H1 (cell line): ENCODE data around the gene CALHM5. TPM values are rescaled to one million over a fixed set of nuclear protein-coding genes. Genes with fewer than 3 reads are reported as not detected.

Source experiments
- CTCF ChIA-PET: fragments of 300-600 bp; sonication (Branson Sonifier 250); formaldehyde crosslinking; loops from one replicate; lab custom pipeline; 2021; ENCODE audit not compliant: partially characterized antibody; lab: Charles Lee
- POLR2A ChIA-PET: fragments of 300-600 bp; sonication (Branson Sonifier 250); formaldehyde crosslinking; loops from one replicate; lab custom pipeline; 2021; ENCODE audit warnings: inconsistent platforms; ENCODE audit not compliant: partially characterized antibody; lab: Charles Lee
- DNase-seq, 2 experiments: peaks; one replicate each; pipeline versions ENCODE4 v3.0.0 to v3.0.0-alpha.2; 2010 to 2022; ENCODE audit warnings: low spot score in 2 of 2, low read depth in 1 of 2, mixed read lengths in 1 of 2
- FAIRE-seq: peaks from 2 replicates; lab custom pipeline; 2011; peaks lifted over from hg19 to GRCh38; lab: Jason Lieb, UNC
- H2AFZ ChIP-seq: 2 replicates; pipeline ENCODE4 v1.8.1; 2012; ENCODE audit warnings: low read length, inconsistent platforms
- H2AK5ac ChIP-seq: 2 replicates; pipeline ENCODE4 v1.6.1; 2013; ENCODE audit warnings: low read depth, low read length
- H2BK120ac ChIP-seq: replicated peaks from 2 replicates; pipeline ENCODE3; 2013; ENCODE audit warnings: low read depth, low read length, inconsistent platforms
- H2BK12ac ChIP-seq: 2 replicates; pipeline ENCODE4 v1.6.1; 2013; ENCODE audit warnings: low read depth, low read length
- H2BK15ac ChIP-seq: 2 replicates; pipeline ENCODE4 v1.6.1; 2013; ENCODE audit warnings: low read length
- H2BK20ac ChIP-seq: 2 replicates; pipeline ENCODE4 v1.6.1; 2013; ENCODE audit warnings: low read length
- H2BK5ac ChIP-seq: 2 replicates; pipeline ENCODE4 v1.6.1; 2013; ENCODE audit warnings: low read depth, low read length
- H3K14ac ChIP-seq: 2 replicates; pipeline ENCODE4 v1.6.1; 2013; ENCODE audit warnings: inconsistent platforms; ENCODE audit not compliant: insufficient read length
- H3K18ac ChIP-seq: 2 replicates; pipeline ENCODE4 v1.6.1; 2013; ENCODE audit warnings: low read length; ENCODE audit errors: extremely low read depth
- H3K23ac ChIP-seq: 2 replicates; pipeline ENCODE4 v1.6.1; 2013; ENCODE audit warnings: inconsistent platforms; ENCODE audit not compliant: insufficient read length
- H3K23me2 ChIP-seq: 2 replicates; pipeline ENCODE4 v1.6.1; 2013; ENCODE audit warnings: low read depth, low read length
- H3K27ac ChIP-seq: 2 replicates; pipeline ENCODE4 v1.6.1; 2011; ENCODE audit warnings: low read depth, low read length, inconsistent platforms
- H3K27me3 ChIP-seq, 4 experiments: replicated peaks in 1 of 4; 1 replicate in 1 of 4; 2 replicates in 3 of 4; pipeline versions ENCODE4 v1.6.1 to v1.8.1; 2011 to 2013; ENCODE audit warnings: low read length in 3 of 4, mild to moderate bottlenecking in 3 of 4, inconsistent platforms in 2 of 4, mixed read lengths in 2 of 4, moderate library complexity in 1 of 4; ENCODE audit not compliant: control insufficient read depth in 3 of 4, insufficient read depth in 3 of 4; ENCODE audit errors: extremely low read depth in 1 of 4
- H3K36me3 ChIP-seq, 4 experiments: 2 replicates each; pipeline versions ENCODE4 v1.6.1 to v1.8.1; 2011 to 2013; ENCODE audit warnings: mild to moderate bottlenecking in 4 of 4, low read length in 3 of 4, moderate library complexity in 2 of 4, control low read depth in 1 of 4, inconsistent platforms in 1 of 4; ENCODE audit not compliant: insufficient read depth in 4 of 4, control insufficient read depth in 2 of 4
- H3K4ac ChIP-seq: replicated peaks from 2 replicates; pipeline ENCODE3; 2013; ENCODE audit warnings: low read length, low read depth, mixed read lengths, inconsistent platforms; ENCODE audit not compliant: insufficient read length
- H3K4me1 ChIP-seq, 4 experiments: replicated peaks in 1 of 4; 1 replicate in 1 of 4; 2 replicates in 3 of 4; pipeline versions ENCODE4 v1.6.1 to v1.8.1; 2011 to 2013; ENCODE audit warnings: low read length in 3 of 4, inconsistent platforms in 2 of 4, mixed read lengths in 1 of 4; ENCODE audit not compliant: insufficient read depth in 4 of 4, control insufficient read depth in 3 of 4
- H3K4me2 ChIP-seq, 2 experiments: 2 replicates each; pipeline versions ENCODE4 v1.6.1 to v1.8.1; 2011 to 2013; ENCODE audit warnings: low read depth in 2 of 2, low read length in 2 of 2, control low read depth in 1 of 2, inconsistent platforms in 1 of 2, mild to moderate bottlenecking in 1 of 2; ENCODE audit not compliant: insufficient read depth in 1 of 2
- H3K4me3 ChIP-seq, 4 experiments: fragments of 200-600, 300-600 bp in 1 of 4; sonication (generic), shearing (Covaris generic), sonication (Bioruptor Twin) in 1 of 4; 2 replicates each; pipeline versions ENCODE4 v1.5.1 to v1.8.1; 2011 to 2016; ENCODE audit warnings: low read length in 4 of 4, low read depth in 3 of 4, control low read depth in 2 of 4, inconsistent platforms in 2 of 4, mild to moderate bottlenecking in 2 of 4, mixed read lengths in 1 of 4, moderate library complexity in 1 of 4; ENCODE audit not compliant: insufficient read depth in 2 of 4; ENCODE audit errors: extremely low read depth in 1 of 4
- H3K56ac ChIP-seq: replicated peaks from 2 replicates; pipeline ENCODE3; 2013; ENCODE audit warnings: low read depth, mild to moderate bottlenecking, mixed read lengths, low read length, inconsistent platforms; ENCODE audit not compliant: insufficient read length
- H3K79me1 ChIP-seq: 2 replicates; pipeline ENCODE4 v1.6.1; 2013; ENCODE audit warnings: low read depth, low read length, control low read depth
- H3K79me2 ChIP-seq, 2 experiments: 2 replicates each; pipeline versions ENCODE4 v1.6.1 to v1.8.1; 2012 to 2013; ENCODE audit warnings: low read length in 2 of 2, mild to moderate bottlenecking in 2 of 2, inconsistent platforms in 1 of 2; ENCODE audit not compliant: insufficient read depth in 2 of 2, control insufficient read depth in 1 of 2
- H3K9ac ChIP-seq, 4 experiments: replicated peaks in 1 of 4; 1 replicate in 1 of 4; 2 replicates in 3 of 4; pipeline versions ENCODE4 v1.6.1 to v1.8.1; 2011 to 2013; ENCODE audit warnings: low read depth in 3 of 4, low read length in 3 of 4, control low read depth in 2 of 4, mild to moderate bottlenecking in 2 of 4, moderate library complexity in 2 of 4, inconsistent platforms in 1 of 4; ENCODE audit errors: extremely low read depth in 1 of 4
- H3K9me3 ChIP-seq, 2 experiments: 2 replicates each; pipeline versions ENCODE4 v1.6.1 to v1.8.1; 2012 to 2013; ENCODE audit warnings: mild to moderate bottlenecking in 2 of 2, moderate library complexity in 2 of 2, control low read depth in 1 of 2, inconsistent platforms in 1 of 2, low read depth in 1 of 2, low read length in 1 of 2, mixed read lengths in 1 of 2; ENCODE audit not compliant: insufficient read depth in 2 of 2
- H4K20me1 ChIP-seq, 2 experiments: replicated peaks in 1 of 2; 2 replicates each; pipeline versions ENCODE3 to v1.8.1; 2011 to 2013; ENCODE audit warnings: inconsistent platforms in 2 of 2, low read length in 2 of 2, mild to moderate bottlenecking in 1 of 2; ENCODE audit not compliant: insufficient read depth in 2 of 2, control insufficient read depth in 1 of 2
- H4K5ac ChIP-seq: 2 replicates; pipeline ENCODE4 v1.6.1; 2013; ENCODE audit warnings: low read length, low read depth, mixed read lengths, inconsistent platforms; ENCODE audit not compliant: insufficient read length
- H4K8ac ChIP-seq: 2 replicates; pipeline ENCODE4 v1.8.0; 2013; ENCODE audit warnings: mild to moderate bottlenecking, moderate library complexity, low read length, inconsistent platforms; ENCODE audit not compliant: insufficient read depth; ENCODE audit errors: extremely low read depth
- H4K91ac ChIP-seq: replicated peaks from 2 replicates; pipeline ENCODE3; 2013; ENCODE audit warnings: low read length, mixed read lengths, inconsistent platforms; ENCODE audit not compliant: insufficient read length
- BRCA1 ChIP-seq: IDR thresholded peaks from 2 replicates; pipeline ENCODE4 v1.6.1; 2012; ENCODE audit warnings: low read depth, low read length, improper control_type of control experiment
- CHD1 ChIP-seq: IDR thresholded peaks from 2 replicates; pipeline ENCODE4 v1.6.1; 2012; ENCODE audit warnings: low read depth, low read length, improper control_type of control experiment
- EGR1 ChIP-seq: IDR thresholded peaks from 2 replicates; pipeline ENCODE4 v1.6.1; 2011; ENCODE audit warnings: low read depth, low read length, borderline replicate concordance
- KDM1A ChIP-seq: fragments of 200-600, 300-600 bp; sonication (generic); IDR thresholded peaks from 2 replicates; pipeline ENCODE4 v1.7.1; 2016; ENCODE audit warnings: mild to moderate bottlenecking, low read length, borderline replicate concordance
- MAFK ChIP-seq: IDR thresholded peaks from 2 replicates; pipeline ENCODE4 v1.6.1; 2012; ENCODE audit warnings: low read depth, mild to moderate bottlenecking, improper control_type of control experiment, low read length
- POU5F1 ChIP-seq: IDR thresholded peaks from 2 replicates; pipeline ENCODE4 v1.6.1; 2011; ENCODE audit warnings: low read depth, mild to moderate bottlenecking, low read length, moderate library complexity
- RFX5 ChIP-seq: IDR thresholded peaks from 2 replicates; pipeline ENCODE4 v1.6.1; 2011; ENCODE audit warnings: low read depth, low read length, improper control_type of control experiment, borderline replicate concordance
- SAP30 ChIP-seq: fragments of 300-600 bp; sonication (generic); IDR thresholded peaks from 2 replicates; pipeline ENCODE4 v1.7.1; 2012; ENCODE audit warnings: low read length, moderate library complexity, mild to moderate bottlenecking, inconsistent platforms; ENCODE audit not compliant: insufficient read depth, insufficient replicate concordance
- SIX5 ChIP-seq: IDR thresholded peaks from 2 replicates; pipeline ENCODE4 v1.6.1; 2011; ENCODE audit warnings: mild to moderate bottlenecking, low read depth, low read length
- SP2 ChIP-seq: IDR thresholded peaks from 2 replicates; pipeline ENCODE4 v1.6.1; 2012; ENCODE audit warnings: mild to moderate bottlenecking, low read length, inconsistent platforms
- SP4 ChIP-seq: IDR thresholded peaks from 2 replicates; pipeline ENCODE4 v1.6.1; 2012; ENCODE audit warnings: low read length, inconsistent platforms
- YY1 ChIP-seq: IDR thresholded peaks from 2 replicates; pipeline ENCODE4 v1.6.1; 2011; ENCODE audit warnings: low read depth, mild to moderate bottlenecking, low read length
- WGBS, 2 experiments: shearing (Covaris generic) in 1 of 2; methylation state at CpG; one replicate each; pipeline versions ENCODE4 v1.1.6 to v1.1.7; 2013 to 2015; ENCODE audit warnings: low lambda C conversion rate in 2 of 2, mixed read lengths in 2 of 2, inconsistent platforms in 1 of 2, low coverage in 1 of 2, missing lambda C conversion rate in 1 of 2; ENCODE audit not compliant: insufficient replicate concordance in 2 of 2, insufficient coverage in 1 of 2, insufficient read length in 1 of 2; ENCODE audit errors: extremely low coverage in 1 of 2, missing lambda C conversion rate in 1 of 2; 5-methylcytosine and 5-hydroxymethylcytosine counted together
- polyA plus RNA-seq, 7 experiments: library from polyadenylated mRNA; depleted of rRNA in 3 of 7; stranded (reverse) in 5 of 7; unstranded in 2 of 7; fragments of >200 nt in 5 of 7; fragments of 200-250 nt in 2 of 7; gene quantifications; 1 replicate in 5 of 7; 2 replicates in 1 of 7; 4 replicates in 1 of 7; pipeline versions ENCODE4 v1.2.1 to v1.2.3, GENCODE V29; 2011 to 2013; ENCODE audit warnings: missing spikeins in 2 of 7, mixed read lengths in 2 of 7
- total RNA-seq: library from RNA; stranded (reverse); fragmentation: NEBNext Ultra II Directional; extraction: Animal tissue kit (Norgen Biotek cat#: 25700); gene quantifications from 2 replicates; pipeline ENCODE4 v1.2.1, GENCODE V29; 2021

CALHM5 gene
- total and polyA plus RNA-seq, 2 of the 8 experiments (the other 6 are each of a cell fraction or from before 2014, with no cell fraction given): 0.05 to 0.09 TPM

DNA sequence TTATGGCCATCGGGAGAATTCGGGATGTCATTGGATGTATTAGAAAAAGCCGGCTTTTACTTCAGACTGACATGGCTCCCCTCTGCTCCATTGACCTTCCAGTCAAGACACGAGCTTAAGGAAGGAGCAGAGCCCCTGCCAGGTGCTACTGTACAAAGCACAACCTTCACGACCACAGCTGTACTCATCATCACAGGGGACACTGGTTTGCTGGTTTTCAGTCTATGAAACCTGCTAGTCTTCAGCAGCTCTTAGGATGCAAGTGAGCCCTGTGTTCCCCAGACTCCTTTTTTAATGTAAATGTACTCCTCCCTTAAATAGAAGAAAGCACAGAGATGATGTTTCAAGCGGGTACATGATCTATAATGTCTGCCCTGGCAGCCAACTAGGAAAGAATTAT is 35.9 kb downstream of the CALHM5 start:
- H2BK12ac ChIP-seq: no peak overlapping the region
- H3K23me2 ChIP-seq: no peaks in the 10 kb centered on the region
- H3K9ac ChIP-seq: no peak overlapping the region
- no peaks in the 10 kb centered on the region for H3K27me3 ChIP-seq
- H3K79me2 ChIP-seq: no peaks in the 10 kb centered on the region
- no peak overlapping the region for H3K27ac ChIP-seq
- no peak for FAIRE-seq
- no peak overlapping the region for H3K4me3 ChIP-seq
- H3K9me3 ChIP-seq: no peaks in the 10 kb centered on the region
- no peak overlapping the region for H2BK20ac ChIP-seq
- H2BK120ac ChIP-seq: no peak overlapping the region
- 82% methylated on average over 6 of the region's 6 CpGs; no CpG with 5 or more reads in 1 of the 2 experiments for WGBS, 2 experiments
- no peak overlapping the region for H3K14ac ChIP-seq
- no peaks in the 10 kb centered on the region for H4K20me1 ChIP-seq
- H4K91ac ChIP-seq: no peak overlapping the region
- CTCF ChIA-PET: interaction anchor here (0.7 to 4.7 kb wide), 6 partner anchors 12 to 331 kb away, joined by 3 to 21 read pairs (median 3); no protein-coding TSS in a partner anchor
- H3K56ac ChIP-seq: no peak overlapping the region
- H2AK5ac ChIP-seq: no peak overlapping the region
- TF ChIP-seq BRCA1 (no peak), SIX5 (no peak), RFX5 (no peak), YY1 (no peak), KDM1A (no peak), SP4 (no peak), MAFK (no peak), EGR1 (no peak), POU5F1 (no peak), CHD1 (no peak), SAP30 (no peak), SP2 (no peak)
- TF ChIP-seq, all 59 proteins: peak for 0
- no peak for DNase-seq
- no peak overlapping the region for H2BK15ac ChIP-seq
- no peak overlapping the region for H4K5ac ChIP-seq
- H2BK5ac ChIP-seq: no peak overlapping the region
- H3K18ac ChIP-seq: no peak overlapping the region
- POLR2A ChIA-PET: interaction anchor here (1.0 to 1.4 kb wide), 2 partner anchors 69 to 268 kb away, joined by 3 to 4 read pairs; partner anchors contain the start of genes RSPH4A and TSPYL1
- no peak overlapping the region for H2AFZ ChIP-seq
- no peak overlapping the region for H3K23ac ChIP-seq
- H3K36me3 ChIP-seq: no peaks in the 10 kb centered on the region
- H3K79me1 ChIP-seq: no peaks in the 10 kb centered on the region
- no peak overlapping the region for H4K8ac ChIP-seq
- H3K4me1 ChIP-seq: peaks cover 0 to 3% (median 0%) of the 10 kb centered on the region in 4 experiments; a peak in 1 of 7 replicates
- H3K4me2 ChIP-seq: no peak overlapping the region; a peak in 1 of 4 replicates
- no peak overlapping the region for H3K4ac ChIP-seq
